ENCODE data around the gene COL4A3. TPM values are rescaled to one million over a fixed set of nuclear protein-coding genes. Genes with fewer than 3 reads are reported as not detected.
A peak's percentile ranks its signal among the peaks of the same experiment; 100 is the strongest.

Gene COL4A3
- total RNA-seq, 1 donor = 1.3 TPM

GRCh38 chr2:227292314-227292713 lies 127.9 kb downstream of the COL4A3 start:
- H3K4me3 ChIP-seq (ENCODE audit: low read depth, low read length) = no peak overlapping the region
- TF ChIP-seq CTCF (IDR thresholded peaks at IDR 0.05; ENCODE audit: insufficient read depth, low read length) = no peak
- DNase-seq (ENCODE audit: low read depth) = no peak

GRCh38 chr2:227293531-227293930 lies 129.1 kb downstream of the COL4A3 start:
- TF ChIP-seq CTCF (IDR thresholded peaks at IDR 0.05; ENCODE audit: insufficient read depth, low read length) = no peak
- H3K4me3 ChIP-seq (ENCODE audit: low read depth, low read length) = no peak overlapping the region
- DNase-seq (ENCODE audit: low read depth) = no peak

- H3K4me3 ChIP-seq (ENCODE audit: low read depth, low read length) = no peak overlapping the region
- no peak for DNase-seq (ENCODE audit: low read depth)
- no peak for TF ChIP-seq CTCF (IDR thresholded peaks at IDR 0.05; ENCODE audit: insufficient read depth, low read length)
These were observed 131.4 kb downstream of the COL4A3 start for GRCh38 chr2:227295806-227296205.

- no peak for DNase-seq (ENCODE audit: low read depth)
- TF ChIP-seq CTCF (IDR thresholded peaks at IDR 0.05; ENCODE audit: insufficient read depth, low read length) = no peak
- H3K4me3 ChIP-seq (ENCODE audit: low read depth, low read length) = no peak overlapping the region
These were observed 132.4 kb downstream of the COL4A3 start for GRCh38 chr2:227296671-227297405.

- TF ChIP-seq CTCF (IDR thresholded peaks at IDR 0.05; ENCODE audit: insufficient read depth, low read length) = no peak
- H3K4me3 ChIP-seq (ENCODE audit: low read depth, low read length) = no peak overlapping the region
- DNase-seq (ENCODE audit: low read depth) = no peak
These were observed 137.1 kb downstream of the COL4A3 start for GRCh38 chr2:227301523-227301922.

GRCh38 chr2:227308784-227309183 lies 144.4 kb downstream of the COL4A3 start:
- TF ChIP-seq CTCF (IDR thresholded peaks at IDR 0.05; ENCODE audit: insufficient read depth, low read length) = no peak
- no peak overlapping the region for H3K4me3 ChIP-seq (ENCODE audit: low read depth, low read length)
- peak; percentile 12 for DNase-seq (ENCODE audit: low read depth)

GRCh38 chr2:227310756-227311110 lies 146.3 kb downstream of the COL4A3 start:
- no peak overlapping the region for H3K4me3 ChIP-seq (ENCODE audit: low read depth, low read length)
- no peak for DNase-seq (ENCODE audit: low read depth)

More at GRCh38 chr2:227310756-227311110, 146.3 kb downstream of the COL4A3 start:
- no peak for TF ChIP-seq CTCF (IDR thresholded peaks at IDR 0.05; ENCODE audit: insufficient read depth, low read length)
